Type B pancreatic cell (in vitro differentiated cells): Measurements from ENCODE around the gene CASP1. TPM values are rescaled to one million over a fixed set of nuclear protein-coding genes. Genes with fewer than 3 reads are reported as not detected.

Source experiments
- DNase-seq: peaks from one replicate; pipeline ENCODE4 v3.0.0; 2021; ENCODE audit warnings: mixed read lengths; ENCODE audit not compliant: unreplicated experiment; ENCODE audit errors: extremely low spot score
- H3K27ac Mint-ChIP-seq: 2 replicates; pipeline ENCODE4 v1.8.0; 2021; ENCODE audit warnings: mild to moderate bottlenecking, mixed read lengths
- H3K27me3 Mint-ChIP-seq: 2 replicates; pipeline ENCODE4 v1.8.0; 2021; ENCODE audit warnings: mixed read lengths
- H3K36me3 Mint-ChIP-seq: 2 replicates; pipeline ENCODE4 v1.8.0; 2021; ENCODE audit warnings: mixed read lengths
- H3K4me1 Mint-ChIP-seq: one replicate; pipeline ENCODE4 v1.8.0; 2021; ENCODE audit warnings: mixed read lengths; ENCODE audit not compliant: unreplicated experiment
- H3K4me3 Mint-ChIP-seq: 2 replicates; pipeline ENCODE4 v1.8.0; 2021; ENCODE audit warnings: mild to moderate bottlenecking, mixed read lengths
- H3K9me3 Mint-ChIP-seq: 2 replicates; pipeline ENCODE4 v1.8.0; 2021; ENCODE audit warnings: mixed read lengths
- CTCF ChIP-seq: fragments of 200-600 bp; sonication (generic); conservative IDR thresholded peaks from 2 replicates; pipeline ENCODE4 v1.5.0; 2021; ENCODE audit warnings: antibody characterized with exemption, mild to moderate bottlenecking
- total RNA-seq: library from RNA; stranded (reverse); gene quantifications from 2 replicates; pipeline ENCODE4 v1.2.1, GENCODE V29; 2021; ENCODE audit warnings: low replicate concordance

CASP1 gene
- total RNA-seq, 1 donor from 2014 or later, result 13.0 TPM

- no peak overlapping the region for H3K4me3 Mint-ChIP-seq
These were observed 21.5 kb upstream of the CASP1 start for GRCh38 chr11:105056446-105056845.

GRCh38 chr11:105054723-105055493 is 20.0 kb upstream of the CASP1 start:
- Mint-ChIP-seq H3K4me3 (no peak overlapping the region), H3K27ac (no peak overlapping the region), H3K27me3 (no peaks in the 10 kb centered on the region), H3K9me3 (no peaks in the 10 kb centered on the region), H3K36me3 (no peaks in the 10 kb centered on the region), H3K4me1 (no peaks in the 10 kb centered on the region)
- no peak for DNase-seq
- TF ChIP-seq CTCF, result no peak

More at GRCh38 chr11:105056446-105056845, 21.5 kb upstream of the CASP1 start:
- no peaks in the 10 kb centered on the region for H3K4me1 Mint-ChIP-seq
- no peaks in the 10 kb centered on the region for H3K27me3 Mint-ChIP-seq
- H3K27ac Mint-ChIP-seq, result no peak overlapping the region
- no peaks in the 10 kb centered on the region for H3K36me3 Mint-ChIP-seq
- no peak for TF ChIP-seq CTCF
- H3K9me3 Mint-ChIP-seq, result no peaks in the 10 kb centered on the region
- no peak for DNase-seq

GRCh38 chr11:105052487-105052886 is 17.5 kb upstream of the CASP1 start:
- Mint-ChIP-seq H3K4me3 (no peak overlapping the region), H3K36me3 (no peaks in the 10 kb centered on the region), H3K4me1 (no peaks in the 10 kb centered on the region)

GRCh38 chr11:105051559-105051958 is 16.6 kb upstream of the CASP1 start:
- TF ChIP-seq CTCF, result no peak
- Mint-ChIP-seq H3K36me3 (no peaks in the 10 kb centered on the region), H3K27me3 (no peaks in the 10 kb centered on the region), H3K4me1 (peaks cover 7% of the 10 kb centered on the region), H3K9me3 (no peaks in the 10 kb centered on the region), H3K4me3 (no peak overlapping the region), H3K27ac (no peak overlapping the region)
- no peak for DNase-seq

More at GRCh38 chr11:105052487-105052886, 17.5 kb upstream of the CASP1 start:
- no peak for TF ChIP-seq CTCF
- no peak for DNase-seq
- Mint-ChIP-seq H3K27me3 (no peaks in the 10 kb centered on the region), H3K27ac (no peak overlapping the region), H3K9me3 (no peaks in the 10 kb centered on the region)

- DNase-seq, result no peak
- H3K27ac Mint-ChIP-seq, result no peak overlapping the region
- H3K4me3 Mint-ChIP-seq, result no peak overlapping the region
- TF ChIP-seq CTCF, result no peak
- no peaks in the 10 kb centered on the region for H3K27me3 Mint-ChIP-seq
- H3K36me3 Mint-ChIP-seq, result no peaks in the 10 kb centered on the region
- H3K4me1 Mint-ChIP-seq, result peaks cover 11% of the 10 kb centered on the region
- H3K9me3 Mint-ChIP-seq, result no peaks in the 10 kb centered on the region
These were observed 14.5 kb upstream of the CASP1 start for GRCh38 chr11:105049481-105049880.
